HG03095 (cell line): ENCODE data around the gene ARPC5.

Experiments
- ATAC-seq: cut with Tn5 transposase; IDR thresholded peaks from one replicate; pipeline ENCODE4 v1.9.1; 2021; ENCODE audit warnings: moderate library complexity; ENCODE audit not compliant: unreplicated experiment

The ARPC5 gene

DNA sequence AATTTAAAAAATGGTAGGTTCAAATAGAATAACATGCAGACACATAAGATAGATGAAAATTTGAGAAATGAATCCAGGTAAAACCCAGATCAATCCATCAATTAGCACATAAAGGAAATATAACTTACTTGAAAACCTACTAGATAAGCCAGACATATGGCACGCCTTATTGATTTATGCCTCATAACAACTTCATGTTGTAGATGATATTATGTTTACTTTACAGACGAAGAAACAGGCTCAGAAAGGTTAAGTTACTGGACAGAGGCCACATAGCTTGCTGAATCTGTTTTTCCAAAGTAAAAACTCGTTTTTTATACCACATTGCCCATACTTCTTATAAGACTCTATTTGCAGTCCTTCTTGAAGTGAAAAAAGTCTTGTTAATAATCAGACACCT, 23.2 kb downstream of the ARPC5 start:
- no peak for ATAC-seq

- no peak for ATAC-seq
Observed at GRCh38 chr1:183611021-183611420, 24.6 kb downstream of the ARPC5 start.

GRCh38 chr1:183609759-183610452, 25.7 kb downstream of the ARPC5 start:
- ATAC-seq, result no peak

DNA sequence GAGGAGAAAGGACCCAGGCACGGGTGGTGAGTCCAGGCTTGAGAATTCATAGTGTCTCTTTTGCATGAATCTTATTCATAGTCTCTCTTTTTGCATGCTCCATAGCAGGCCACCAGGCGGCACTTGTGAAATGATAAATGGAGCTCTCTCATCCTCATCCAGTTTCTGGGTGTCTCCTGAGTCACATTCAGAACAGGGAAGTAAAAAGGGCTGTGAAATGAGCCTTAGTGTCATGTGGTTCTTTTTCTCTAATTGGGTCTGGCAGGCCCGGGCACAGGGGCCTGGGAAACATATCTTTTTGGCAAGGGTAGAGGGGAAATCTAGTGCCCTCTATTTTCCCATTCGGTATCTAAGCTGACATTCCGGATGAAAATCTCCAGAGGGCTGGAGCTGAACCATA, 26.3 kb downstream of the ARPC5 start:
- peak; percentile 33 for ATAC-seq

- ATAC-seq, result peak; percentile 28
Observed at GRCh38 chr1:183607322-183607980, 28.1 kb downstream of the ARPC5 start.

DNA sequence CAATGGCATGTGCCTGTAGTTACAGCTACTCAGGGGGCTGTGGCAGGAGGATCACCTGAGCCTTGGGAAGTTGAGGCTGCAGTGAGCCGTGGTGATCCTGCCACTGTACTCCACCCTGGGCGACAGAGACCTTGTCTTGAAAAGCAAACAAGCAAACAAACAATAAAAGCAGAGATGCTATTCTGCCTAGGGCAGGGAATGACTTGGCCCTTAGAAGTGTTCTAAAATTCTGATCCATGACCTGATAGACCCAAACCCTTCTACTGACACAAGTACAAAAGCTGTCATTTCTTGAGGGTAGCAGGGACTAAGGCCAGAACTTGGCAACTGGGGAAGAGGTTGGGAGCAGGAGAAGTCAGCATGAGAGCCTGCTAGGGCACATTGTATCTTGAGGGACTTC, 29.7 kb downstream of the ARPC5 start:
- no peak for ATAC-seq

GRCh38 chr1:183604815-183605214, 30.8 kb downstream of the ARPC5 start:
- ATAC-seq, result peak; percentile 29

- ATAC-seq, result peak; percentile 40
Observed at GRCh38 chr1:183604038-183604808, 31.4 kb downstream of the ARPC5 start.

DNA sequence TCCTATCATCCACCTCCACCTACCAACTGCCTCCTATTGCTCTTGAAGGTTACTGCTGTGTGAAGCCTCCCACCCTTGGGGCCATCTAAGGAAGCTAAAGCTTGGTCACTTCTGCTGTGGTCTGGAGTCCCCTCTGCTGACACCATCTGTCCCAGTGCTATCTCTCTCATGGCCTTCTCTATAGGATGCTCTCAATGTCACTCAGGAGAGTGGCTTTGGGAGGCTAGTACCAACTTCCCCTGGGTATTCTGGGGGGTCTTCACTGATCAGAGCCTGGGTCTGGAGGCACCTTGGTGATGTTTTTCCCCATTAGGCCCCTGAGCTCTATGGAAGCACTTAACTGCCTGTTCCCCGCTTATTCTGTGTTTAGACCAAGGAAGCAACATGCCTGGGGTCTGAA, 33.1 kb downstream of the ARPC5 start:
- ATAC-seq, result no peak

DNA sequence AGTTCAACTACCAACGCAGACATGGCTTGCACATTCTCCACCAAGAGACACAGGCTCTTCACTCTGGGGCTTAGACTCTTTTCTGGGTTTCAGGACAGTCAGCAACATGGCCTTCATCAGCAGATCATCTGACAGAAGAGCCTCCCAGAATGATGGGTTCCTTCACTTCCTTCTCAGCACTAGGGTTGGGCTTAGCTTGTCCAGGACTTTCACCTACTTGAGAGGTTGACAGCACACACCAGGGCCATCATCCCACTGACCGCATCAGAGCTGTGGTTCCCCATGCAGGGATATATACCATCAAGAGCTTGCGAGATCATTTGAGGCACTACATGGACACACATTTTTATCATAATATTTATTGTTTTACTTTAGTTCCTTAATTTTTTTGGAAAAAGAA, 34.9 kb downstream of the ARPC5 start:
- ATAC-seq, result no peak

- no peak for ATAC-seq
Observed at GRCh38 chr1:183600136-183600535, 35.4 kb downstream of the ARPC5 start.

- ATAC-seq, result peak; percentile 68
Observed at GRCh38 chr1:183598386-183598785, 37.2 kb downstream of the ARPC5 start.

DNA sequence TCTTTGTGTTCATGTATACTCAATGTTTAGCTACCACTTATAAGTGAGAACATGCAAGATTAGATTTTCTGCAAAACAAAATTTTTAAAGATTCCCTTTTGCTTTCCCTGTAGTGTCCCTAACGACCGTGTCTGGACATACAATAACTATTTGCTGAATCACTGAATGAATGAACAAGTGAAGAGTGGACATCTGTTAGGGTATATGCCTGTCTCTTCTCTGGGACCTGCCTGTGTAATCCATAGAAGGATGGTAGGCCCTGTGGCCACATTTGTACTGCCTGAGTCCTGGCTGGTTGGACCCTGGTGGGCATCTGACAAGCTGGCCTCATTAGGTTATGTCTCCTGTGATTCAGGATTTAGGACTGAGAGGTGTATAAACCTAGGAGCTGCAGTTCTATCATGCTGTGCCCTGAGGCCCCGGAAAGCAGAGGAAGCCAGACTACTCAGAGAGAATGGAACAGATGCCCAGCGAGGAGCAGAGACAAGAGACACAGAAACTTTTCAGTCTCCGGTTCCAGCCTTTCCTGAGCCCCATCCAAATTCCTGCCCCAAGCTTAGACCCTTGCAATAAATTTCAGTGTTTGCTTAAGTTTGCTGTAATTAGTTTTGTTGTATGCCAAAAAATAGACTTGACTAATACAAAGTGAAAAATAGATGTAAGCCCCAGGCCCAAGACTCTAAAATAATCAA, 37.8 kb downstream of the ARPC5 start:
- no peak for ATAC-seq

DNA sequence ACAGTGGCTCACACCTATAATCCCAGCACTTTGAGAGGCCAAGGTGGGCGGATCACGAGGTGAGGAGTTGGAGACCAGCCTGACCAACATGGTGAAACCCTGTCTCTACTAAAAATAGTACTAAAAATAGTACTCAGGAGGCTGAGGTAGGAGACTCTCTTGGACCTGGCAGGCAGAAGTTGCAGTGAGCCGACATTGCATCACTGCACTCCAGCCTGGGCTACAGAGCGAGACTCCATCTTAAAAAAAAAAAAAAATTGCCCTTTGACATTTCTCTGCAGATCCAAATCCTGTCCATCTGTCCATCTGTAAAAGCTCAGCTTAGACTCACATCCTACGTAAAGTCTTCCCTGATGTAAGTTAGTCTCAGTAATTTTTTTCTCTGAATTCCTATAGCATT, 39.1 kb downstream of the ARPC5 start:
- no peak for ATAC-seq

DNA sequence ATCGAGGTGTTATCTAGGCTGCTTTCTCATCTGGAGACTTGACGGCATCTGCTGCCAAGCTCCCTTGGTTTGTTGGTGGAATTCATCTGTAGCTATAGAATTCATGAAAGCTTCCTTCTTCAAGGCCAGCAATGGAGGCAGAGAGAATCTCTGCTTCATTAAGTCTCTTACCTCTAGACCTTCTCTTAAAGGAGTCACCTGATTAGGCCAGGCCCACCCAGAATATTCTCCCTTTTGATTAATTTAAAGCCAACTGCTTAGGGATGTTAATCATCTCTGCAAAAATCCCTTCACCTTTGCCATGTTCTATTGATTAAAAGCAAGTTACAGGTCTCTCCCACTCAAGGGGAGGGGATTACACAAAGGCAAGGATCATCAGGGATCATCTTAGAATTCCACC, 40.0 kb downstream of the ARPC5 start:
- no peak for ATAC-seq

DNA sequence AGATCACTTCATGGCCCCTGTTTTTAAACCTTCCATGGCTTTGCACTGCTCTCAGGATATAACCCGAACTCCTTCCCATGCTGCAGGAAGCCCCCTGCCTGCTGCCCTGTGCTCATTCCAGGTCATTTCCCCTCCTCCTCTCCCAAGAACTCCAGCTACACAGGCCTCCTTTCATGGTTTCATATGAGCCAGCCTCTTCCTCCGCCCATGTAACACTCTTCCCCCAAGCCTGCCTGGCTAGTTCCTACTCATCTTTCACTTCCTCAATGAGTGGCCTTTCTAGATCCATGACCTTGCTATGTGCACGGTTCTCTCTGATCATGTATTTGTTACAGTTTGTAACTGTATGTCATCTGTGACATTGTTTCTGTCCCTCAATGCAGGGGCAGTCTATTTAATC, 42.2 kb downstream of the ARPC5 start:
- peak; percentile 39 for ATAC-seq

DNA sequence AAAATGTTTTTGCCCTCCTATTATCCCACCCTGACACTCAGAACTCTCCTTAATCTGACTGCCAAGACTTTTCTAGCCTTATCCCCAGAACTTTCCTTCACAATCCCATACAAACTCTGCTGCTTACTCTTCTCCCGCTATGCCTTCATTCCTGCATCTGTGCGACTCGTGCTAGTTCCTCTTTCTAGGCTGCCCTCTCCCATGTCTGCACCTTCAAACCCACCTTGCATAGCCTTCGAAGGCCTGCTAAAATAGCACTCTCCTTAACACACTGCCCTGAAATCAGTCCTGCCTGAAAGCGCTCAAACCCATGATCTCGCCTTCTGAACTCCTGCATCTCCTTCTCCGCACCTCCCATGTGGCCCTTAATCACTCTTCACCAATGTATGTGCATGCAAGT, 42.9 kb downstream of the ARPC5 start:
- ATAC-seq, result no peak

DNA sequence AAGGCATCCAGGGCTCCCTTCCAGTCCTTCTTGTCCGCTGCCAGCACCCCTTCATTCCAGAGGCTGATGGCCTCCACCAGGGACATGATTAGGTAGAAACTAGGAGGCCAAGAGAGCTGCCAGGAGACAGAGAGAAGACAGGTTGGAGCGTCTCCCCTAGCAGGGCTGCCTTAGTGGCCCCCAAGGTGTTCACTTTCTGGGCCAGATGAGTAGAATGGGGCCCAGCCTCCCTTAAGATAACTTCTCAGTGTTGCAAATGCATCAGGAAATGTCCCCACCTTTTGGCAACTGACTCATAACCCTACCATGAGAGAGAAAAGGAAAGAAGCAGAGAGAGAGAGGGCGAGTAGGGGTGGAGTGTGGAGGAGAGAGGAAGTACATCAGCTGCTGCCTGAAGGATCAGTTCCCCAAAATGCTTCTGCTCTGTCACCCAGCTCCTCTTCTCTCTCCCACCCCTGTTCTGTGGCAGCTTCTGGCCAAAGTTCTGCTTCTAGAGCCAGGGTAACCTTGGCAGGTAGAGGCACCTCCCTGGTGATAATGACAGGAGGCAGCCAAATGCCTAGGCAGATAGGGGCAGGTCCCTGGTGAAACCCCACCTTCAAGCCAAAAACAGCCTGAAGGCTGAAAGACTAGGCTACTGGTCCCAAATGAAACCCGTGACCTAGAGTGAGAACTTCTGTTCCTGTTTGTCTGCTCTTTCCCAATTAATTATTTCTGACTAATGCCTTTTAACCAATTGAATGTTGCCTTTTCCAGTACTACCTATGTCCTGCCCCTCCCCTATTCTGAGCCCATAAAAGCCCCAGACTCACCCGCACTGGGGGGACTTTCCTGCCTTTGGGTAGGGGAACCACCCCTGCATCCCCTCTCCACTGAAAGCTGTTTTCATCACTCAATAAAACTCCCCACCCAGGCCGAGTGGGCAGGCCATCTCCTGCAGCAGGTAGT, 45.1 kb downstream of the ARPC5 start, which contains the start of gene NCF2:
NCF2 (minus strand) TSS at position 216 of the 948 bp plus-strand sequence; CDS start at position 86, 130 bp downstream.
- ATAC-seq, result peak; percentile 85

DNA sequence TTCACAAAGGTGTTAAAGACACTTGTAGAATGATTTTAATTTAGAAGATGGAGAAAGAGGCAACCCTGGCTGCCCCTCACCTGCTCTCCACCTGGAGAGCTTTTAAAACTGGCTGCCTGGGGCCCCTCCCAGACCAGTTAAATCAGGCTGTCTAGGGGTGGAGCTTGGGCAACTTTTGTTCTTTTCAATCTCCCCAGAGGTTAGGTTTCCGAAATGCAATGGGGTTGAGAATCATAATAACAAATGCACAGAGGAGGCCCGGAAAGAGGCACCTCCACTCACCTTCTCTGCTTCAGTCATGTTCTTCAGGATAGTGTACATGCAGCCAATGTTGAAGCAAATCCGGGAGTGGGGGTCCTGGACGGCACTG, 45.7 kb downstream of the ARPC5 start:
- peak; percentile 16 for ATAC-seq

DNA sequence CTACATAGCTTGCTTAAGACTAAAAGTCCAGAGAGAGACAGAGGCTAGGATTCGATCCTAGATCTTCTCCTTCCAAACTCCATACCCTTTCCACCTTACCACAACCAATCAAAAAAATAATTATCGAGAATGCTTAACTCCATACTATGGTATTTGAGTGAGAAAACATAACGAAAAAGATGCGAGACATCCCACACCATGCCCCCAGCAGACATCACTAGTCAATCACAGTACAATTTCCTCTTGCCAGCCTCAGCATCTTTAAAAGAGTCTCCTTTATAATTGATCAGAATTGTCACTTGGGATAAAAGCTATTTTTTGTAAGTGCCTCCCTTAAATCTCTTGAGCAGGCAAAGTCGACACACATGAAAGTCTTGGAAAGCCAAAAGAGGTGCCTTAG, 46.2 kb downstream of the ARPC5 start:
- ATAC-seq, result no peak
